Esophagus muscularis mucosa (tissue), 4 donors: Measurements from ENCODE around the gene FGF12. TPM values are rescaled to one million over a fixed set of nuclear protein-coding genes. Genes with fewer than 3 reads are reported as not detected.
"Not testable (repeated sequence)": the region's sequence is repeated elsewhere in the genome, so short reads cannot be mapped to it uniquely, and the experiment has no call there.

Source experiments
- DNase-seq: peaks from one replicate; pipeline ENCODE4 v3.0.0-alpha.2; 2017; ENCODE audit errors: extremely low spot score
- H3K27ac ChIP-seq, 4 donors: fragments of 200-600 bp; sonication (generic); replicated peaks in 1 of 4; 1 replicate in 3 of 4; 2 replicates in 1 of 4; pipeline ENCODE4 v1.5.1; 2016 to 2019; ENCODE audit warnings: mild to moderate bottlenecking in 1 of 4
- H3K27me3 ChIP-seq, 4 donors: fragments of 200-600 bp; sonication (generic); one replicate each; pipeline versions ENCODE4 v1.5.1 to v1.6.0; 2016 to 2019
- H3K36me3 ChIP-seq, 4 donors: fragments of 200-600 bp; sonication (generic); one replicate each; pipeline ENCODE4 v1.5.1; 2016 to 2019
- H3K4me1 ChIP-seq, 4 donors: fragments of 200-600 bp; sonication (generic); one replicate each; pipeline ENCODE4 v1.5.1; 2016 to 2019
- H3K4me3 ChIP-seq, 4 donors: fragments of 200-600 bp; sonication (generic); 1 replicate in 2 of 4; 2 replicates in 2 of 4; pipeline ENCODE4 v1.5.1; 2016 to 2019; ENCODE audit warnings: mild to moderate bottlenecking in 4 of 4, moderate library complexity in 1 of 4
- H3K9me3 ChIP-seq, 4 donors: fragments of 200-600 bp; sonication (generic); 1 replicate in 3 of 4; 2 replicates in 1 of 4; pipeline ENCODE4 v1.5.1; 2016 to 2019
- EP300 ChIP-seq: sonication (generic); formaldehyde crosslinking; IDR thresholded peaks from one replicate; pipeline ENCODE4 v1.6.1; 2017; ENCODE audit warnings: antibody characterized with exemption
- POLR2A ChIP-seq: fragments of 450-650 bp; IDR thresholded peaks from one replicate; pipeline ENCODE4 v1.6.1; 2017; ENCODE audit warnings: antibody characterized with exemption, moderate library complexity, mild to moderate bottlenecking, low read depth
- POLR2AphosphoS5 ChIP-seq, 2 donors: sonication (generic); formaldehyde crosslinking; IDR thresholded peaks; one replicate each; pipeline ENCODE4 v1.6.1; 2017; ENCODE audit warnings: antibody characterized with exemption in 2 of 2
- WGBS: methylation state at CpG from one replicate; pipeline ENCODE4 v1.1.5; 2018; 5-methylcytosine and 5-hydroxymethylcytosine counted together
- intact Hi-C: fragments of 100-400 bp; cut with DNase I; formaldehyde crosslinking; loops from one replicate; pipeline ENCODE4 v1.15.1; 2023
- total RNA-seq, 4 donors: library from RNA; depleted of rRNA; stranded (reverse); fragments of >200 nt; gene quantifications; one replicate each; pipeline versions ENCODE4 v1.1.0 to v1.2.1, GENCODE V29; 2016
- TF ChIP-seq, protein P1 (sequence below), 3 experiments: fragments of 200-600 bp in 2 of 3; fragments of 450-650 bp in 1 of 3; sonication (generic) in 2 of 3; IDR thresholded peaks; one replicate each; pipeline ENCODE4 v1.5.1; 2017 to 2019; ENCODE audit warnings: antibody characterized with exemption in 3 of 3, mild to moderate bottlenecking in 2 of 3, moderate library complexity in 1 of 3

FGF12 gene
- total RNA-seq, 4 donors from 2014 or later, result 4.6 to 19.5 (median 10.2) TPM

DNA sequence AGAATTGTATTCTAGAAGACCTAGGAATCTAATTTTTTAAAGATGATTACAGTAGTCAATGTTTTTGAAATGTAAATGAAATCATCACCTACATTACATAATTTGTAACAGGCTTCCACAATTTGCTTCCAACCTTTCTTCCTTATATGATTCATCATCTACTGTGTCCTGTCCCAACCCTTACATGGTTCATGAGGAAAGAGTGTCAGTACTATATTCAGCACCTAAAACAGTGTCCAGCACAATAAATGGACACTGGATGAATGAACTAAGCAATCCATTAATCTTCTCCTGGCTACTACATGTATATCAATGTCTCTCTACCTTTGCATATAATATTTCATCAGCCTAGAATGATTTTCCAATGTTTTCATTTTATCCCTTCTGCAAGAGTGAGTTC, 12.2 kb downstream of the FGF12 start:
- H3K4me1 ChIP-seq, result no peaks in the 10 kb centered on the region
- TF ChIP-seq POLR2AphosphoS5 (IDR thresholded peaks at IDR 0.05) (no peak), POLR2A (no peak)
- H3K9me3 ChIP-seq, result no peaks in the 10 kb centered on the region
- no peaks in the 10 kb centered on the region for H3K27me3 ChIP-seq
- H3K36me3 ChIP-seq, result no peaks in the 10 kb centered on the region
- intact Hi-C loops, result no loop called here
- H3K4me3 ChIP-seq, result no peak overlapping the region
- no peak for DNase-seq
- H3K27ac ChIP-seq, result no peak overlapping the region

DNA sequence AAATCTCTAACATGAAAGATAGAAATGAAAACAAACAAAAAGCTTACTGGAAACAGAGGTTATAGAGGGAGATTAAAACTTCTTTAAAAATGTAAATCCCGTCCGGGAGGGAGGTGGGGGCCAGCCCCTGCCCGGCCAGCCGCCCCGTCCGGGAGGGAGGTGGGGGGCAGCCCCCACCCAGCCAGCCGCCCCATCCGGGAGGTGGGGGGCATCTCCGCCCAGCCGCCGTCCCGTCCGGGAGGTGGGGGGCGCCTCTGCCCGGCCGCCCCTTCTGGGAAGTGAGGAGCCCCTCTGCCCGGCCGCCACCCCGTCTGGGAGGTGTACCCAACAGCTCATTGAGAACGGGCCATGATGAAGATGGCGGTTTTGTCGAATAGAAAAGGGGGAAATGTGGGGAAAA, 16.2 kb downstream of the FGF12 start:
- 82% methylated on average over 21 of the region's 22 CpGs for WGBS
- H3K36me3 ChIP-seq, H3K27me3 ChIP-seq, H3K27ac ChIP-seq, H3K4me1 ChIP-seq, H3K9me3 ChIP-seq, H3K4me3 ChIP-seq, DNase-seq, intact Hi-C loops: not testable (repeated sequence)

DNA sequence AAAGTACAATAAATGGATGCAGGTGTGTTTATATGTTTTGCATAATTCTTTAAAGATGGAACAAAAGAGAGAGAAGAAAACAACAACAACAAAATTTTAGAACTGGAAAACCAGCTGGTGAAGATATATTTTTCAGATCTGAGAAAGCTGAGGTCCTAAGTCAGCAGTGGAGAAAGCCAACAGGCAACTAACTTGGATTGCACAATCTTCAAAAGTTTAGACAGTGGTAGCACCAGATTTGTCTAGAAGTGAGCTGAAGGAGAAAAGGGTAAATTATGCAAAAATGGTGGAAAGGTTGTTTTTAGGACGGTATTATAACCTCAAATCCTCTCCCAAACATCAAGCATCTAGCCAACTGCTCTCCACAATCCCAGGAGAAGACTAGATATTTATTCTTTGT, 17.0 kb downstream of the FGF12 start:
- no peak overlapping the region for H3K27ac ChIP-seq
- H3K36me3 ChIP-seq, result no peaks in the 10 kb centered on the region
- TF ChIP-seq, protein P1, sequence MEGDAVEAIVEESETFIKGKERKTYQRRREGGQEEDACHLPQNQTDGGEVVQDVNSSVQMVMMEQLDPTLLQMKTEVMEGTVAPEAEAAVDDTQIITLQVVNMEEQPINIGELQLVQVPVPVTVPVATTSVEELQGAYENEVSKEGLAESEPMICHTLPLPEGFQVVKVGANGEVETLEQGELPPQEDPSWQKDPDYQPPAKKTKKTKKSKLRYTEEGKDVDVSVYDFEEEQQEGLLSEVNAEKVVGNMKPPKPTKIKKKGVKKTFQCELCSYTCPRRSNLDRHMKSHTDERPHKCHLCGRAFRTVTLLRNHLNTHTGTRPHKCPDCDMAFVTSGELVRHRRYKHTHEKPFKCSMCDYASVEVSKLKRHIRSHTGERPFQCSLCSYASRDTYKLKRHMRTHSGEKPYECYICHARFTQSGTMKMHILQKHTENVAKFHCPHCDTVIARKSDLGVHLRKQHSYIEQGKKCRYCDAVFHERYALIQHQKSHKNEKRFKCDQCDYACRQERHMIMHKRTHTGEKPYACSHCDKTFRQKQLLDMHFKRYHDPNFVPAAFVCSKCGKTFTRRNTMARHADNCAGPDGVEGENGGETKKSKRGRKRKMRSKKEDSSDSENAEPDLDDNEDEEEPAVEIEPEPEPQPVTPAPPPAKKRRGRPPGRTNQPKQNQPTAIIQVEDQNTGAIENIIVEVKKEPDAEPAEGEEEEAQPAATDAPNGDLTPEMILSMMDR (IDR thresholded peaks at IDR 0.05), result no peak
- TF ChIP-seq POLR2AphosphoS5 (IDR thresholded peaks at IDR 0.05) (no peak), EP300 (no peak), POLR2A (no peak)
- H3K9me3 ChIP-seq, result no peaks in the 10 kb centered on the region
- WGBS, result 50% methylated on average over 1 of the region's 1 CpG
- no peak overlapping the region for H3K4me3 ChIP-seq
- no peaks in the 10 kb centered on the region for H3K4me1 ChIP-seq
- intact Hi-C loops, result no loop called here
- DNase-seq, result no peak
- no peaks in the 10 kb centered on the region for H3K27me3 ChIP-seq

DNA sequence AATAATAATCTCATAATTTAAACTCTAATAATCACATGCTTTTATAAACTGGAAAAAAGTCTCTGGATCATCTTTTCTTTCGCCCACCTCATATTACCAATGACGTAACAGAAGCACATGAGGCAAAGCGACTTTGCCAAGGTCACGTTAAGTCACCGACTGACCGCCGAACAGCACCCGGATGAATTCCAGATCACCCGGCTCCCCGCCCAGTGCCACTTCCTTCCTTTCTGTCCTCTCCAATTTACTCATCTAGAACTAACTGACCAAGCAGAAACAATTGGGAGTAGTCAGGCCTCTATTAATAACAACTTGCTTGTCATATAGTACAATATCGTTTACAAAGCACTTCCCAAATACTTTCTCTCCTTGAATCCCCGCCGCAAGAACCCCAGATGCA, 21.1 kb downstream of the FGF12 start:
- Histone ChIP-seq H3K4me3 (no peak overlapping the region), H3K36me3 (no peaks in the 10 kb centered on the region), H3K27ac (no peak overlapping the region), H3K27me3 (no peaks in the 10 kb centered on the region), H3K9me3 (no peaks in the 10 kb centered on the region), H3K4me1 (no peaks in the 10 kb centered on the region)
- intact Hi-C loops, result no loop called here
- TF ChIP-seq POLR2AphosphoS5 (IDR thresholded peaks at IDR 0.05), result no peak
- TF ChIP-seq, protein P1 (IDR thresholded peaks at IDR 0.05), result no peak
- no peak for TF ChIP-seq POLR2A
- no peak for TF ChIP-seq EP300
- DNase-seq, result no peak
- WGBS, result 91% methylated on average over 13 of the region's 13 CpGs

DNA sequence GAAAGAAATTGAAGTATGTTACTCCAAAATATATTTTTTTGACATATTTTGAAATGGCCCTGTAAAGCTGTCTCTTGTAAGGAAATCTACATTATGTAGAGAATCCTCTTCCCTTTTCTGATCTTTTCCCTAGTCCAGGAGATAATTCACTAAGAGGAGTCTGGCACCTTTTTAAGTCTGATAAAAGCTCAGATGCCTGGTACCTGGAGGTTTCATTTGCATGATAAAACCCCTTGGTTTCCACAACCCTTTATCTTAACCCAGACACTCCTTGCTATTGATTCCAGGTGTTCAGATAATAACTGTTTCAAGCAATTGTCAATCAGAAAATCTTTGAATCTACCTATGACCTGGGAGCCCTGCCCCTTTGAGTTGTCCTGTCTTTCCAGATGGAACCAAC, 26.5 kb downstream of the FGF12 start:
- no peak for TF ChIP-seq POLR2A
- TF ChIP-seq, protein P1 (IDR thresholded peaks at IDR 0.05), result no peak
- no peak for TF ChIP-seq EP300
- no peaks in the 10 kb centered on the region for H3K9me3 ChIP-seq
- no peak overlapping the region for H3K27ac ChIP-seq
- no peaks in the 10 kb centered on the region for H3K27me3 ChIP-seq
- no peak overlapping the region for H3K4me3 ChIP-seq
- intact Hi-C loops, result no loop called here
- no peak for DNase-seq
- H3K36me3 ChIP-seq, result no peaks in the 10 kb centered on the region
- H3K4me1 ChIP-seq, result no peaks in the 10 kb centered on the region

DNA sequence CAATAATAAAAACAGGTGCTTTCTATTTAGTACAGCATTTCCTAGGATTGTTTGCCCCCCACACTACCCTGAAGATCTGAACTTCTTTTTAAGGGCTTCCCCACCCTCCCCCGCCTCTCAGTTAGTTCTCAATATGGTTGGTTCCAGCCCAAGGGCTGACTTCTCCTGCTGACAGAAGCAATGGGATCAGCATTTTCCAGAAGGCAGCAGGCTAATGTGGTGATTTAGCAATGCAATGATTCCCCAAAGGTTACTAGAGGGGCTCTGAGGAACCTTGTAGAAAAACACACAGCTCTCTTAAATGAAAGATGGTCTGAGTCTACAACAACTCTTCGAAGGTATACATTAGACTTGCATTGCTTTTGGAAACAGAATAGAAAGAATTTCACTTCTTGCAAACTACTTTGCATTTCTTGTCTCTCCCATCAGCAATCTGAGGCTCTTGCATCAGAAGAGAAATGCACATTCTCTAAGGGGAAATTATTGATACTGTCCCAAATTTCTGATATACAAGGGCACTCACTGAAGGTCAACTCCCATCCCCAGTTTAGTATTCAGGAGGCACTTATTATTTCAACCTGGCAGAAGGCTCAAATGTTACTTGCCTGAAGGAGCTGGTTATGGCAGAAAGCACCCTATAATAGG, 30.3 kb downstream of the FGF12 start:
- 97% methylated on average over 2 of the region's 2 CpGs for WGBS
- no peaks in the 10 kb centered on the region for H3K36me3 ChIP-seq
- DNase-seq, result no peak
- no peaks in the 10 kb centered on the region for H3K9me3 ChIP-seq
- no peak overlapping the region for H3K4me3 ChIP-seq
- no peaks in the 10 kb centered on the region for H3K27me3 ChIP-seq
- H3K4me1 ChIP-seq, result no peaks in the 10 kb centered on the region
- H3K27ac ChIP-seq, result no peak overlapping the region
- no peak for TF ChIP-seq EP300
- no peak for TF ChIP-seq POLR2AphosphoS5 (IDR thresholded peaks at IDR 0.05)
- TF ChIP-seq, protein P1 (IDR thresholded peaks at IDR 0.05), result no peak
- no peak for TF ChIP-seq POLR2A
- intact Hi-C loops, result no loop called here
